H9 (cell line): Measurements from ENCODE around the gene ADGRF5. TPM values are rescaled to one million over a fixed set of nuclear protein-coding genes. Genes with fewer than 3 reads are reported as not detected.

ENCODE experiments used
- DNase-seq: peaks from one replicate; pipeline ENCODE4 v3.0.0-alpha.2; 2017
- H2AFZ ChIP-seq: one replicate; pipeline ENCODE4 v1.6.1; 2013; ENCODE audit warnings: mild to moderate bottlenecking, low read length, control low read depth, moderate library complexity
- H2AK5ac ChIP-seq: 2 replicates; pipeline ENCODE4 v1.6.1; 2013; ENCODE audit warnings: low read length, control low read depth, mixed read lengths; ENCODE audit not compliant: insufficient read length
- H2BK120ac ChIP-seq: one replicate; pipeline ENCODE4 v1.6.1; 2013; ENCODE audit warnings: low read depth, mild to moderate bottlenecking, low read length, control low read depth, inconsistent platforms; ENCODE audit not compliant: poor library complexity, severe bottlenecking
- H2BK12ac ChIP-seq: 2 replicates; pipeline ENCODE4 v1.6.1; 2013; ENCODE audit warnings: low read length, control low read depth, mixed read lengths, low read depth; ENCODE audit not compliant: insufficient read length
- H2BK15ac ChIP-seq: 2 replicates; pipeline ENCODE4 v1.6.1; 2013; ENCODE audit warnings: low read depth, low read length, control low read depth
- H2BK20ac ChIP-seq: one replicate; pipeline ENCODE4 v1.6.1; 2013; ENCODE audit warnings: low read depth, mild to moderate bottlenecking, low read length, control low read depth, inconsistent platforms; ENCODE audit not compliant: poor library complexity, severe bottlenecking
- H2BK5ac ChIP-seq: 2 replicates; pipeline ENCODE4 v1.6.1; 2013; ENCODE audit warnings: low read length, control low read depth, mixed read lengths; ENCODE audit not compliant: insufficient read length
- H3K14ac ChIP-seq: 2 replicates; pipeline ENCODE4 v1.6.1; 2013; ENCODE audit warnings: low read length, control low read depth; ENCODE audit not compliant: insufficient read depth
- H3K18ac ChIP-seq: 2 replicates; pipeline ENCODE4 v1.6.1; 2013; ENCODE audit warnings: low read depth, mild to moderate bottlenecking, mixed read lengths, low read length, control low read depth; ENCODE audit not compliant: insufficient read length
- H3K23ac ChIP-seq: 2 replicates; pipeline ENCODE4 v1.6.1; 2013; ENCODE audit warnings: low read length, control low read depth, mixed read lengths, low read depth; ENCODE audit not compliant: insufficient read length
- H3K23me2 ChIP-seq: 2 replicates; pipeline ENCODE4 v1.6.1; 2013; ENCODE audit warnings: low read depth, mild to moderate bottlenecking, mixed read lengths, low read length, control low read depth; ENCODE audit not compliant: insufficient read length, poor library complexity, severe bottlenecking
- H3K27ac ChIP-seq: 2 replicates; pipeline ENCODE4 v1.5.1; 2013; ENCODE audit warnings: low read length, control low read depth, mixed read lengths, low read depth; ENCODE audit not compliant: insufficient read length
- H3K27me3 ChIP-seq: 2 replicates; pipeline ENCODE4 v1.6.1; 2013; ENCODE audit warnings: low read length, control low read depth, inconsistent platforms; ENCODE audit not compliant: insufficient read depth
- H3K4ac ChIP-seq: 2 replicates; pipeline ENCODE4 v1.6.1; 2013; ENCODE audit warnings: low read depth, mild to moderate bottlenecking, control low read depth, inconsistent platforms, low read length, moderate library complexity
- H3K4me1 ChIP-seq: 2 replicates; pipeline ENCODE4 v1.6.1; 2013; ENCODE audit warnings: low read length, control low read depth, inconsistent platforms; ENCODE audit not compliant: insufficient read depth
- H3K4me2 ChIP-seq: 2 replicates; pipeline ENCODE4 v1.6.1; 2013; ENCODE audit warnings: low read length, control low read depth, mixed read lengths; ENCODE audit not compliant: insufficient read length, insufficient read depth
- H3K56ac ChIP-seq: 2 replicates; pipeline ENCODE4 v1.6.1; 2013; ENCODE audit warnings: low read depth, mild to moderate bottlenecking, mixed read lengths, low read length, control low read depth; ENCODE audit not compliant: insufficient read length
- H3K79me1 ChIP-seq: 2 replicates; pipeline ENCODE4 v1.6.1; 2013; ENCODE audit warnings: low read depth, mild to moderate bottlenecking, moderate library complexity, low read length, control low read depth, inconsistent platforms; ENCODE audit not compliant: insufficient read depth, poor library complexity, severe bottlenecking
- H3K79me2 ChIP-seq: 2 replicates; pipeline ENCODE4 v1.6.1; 2013; ENCODE audit warnings: low read length, control low read depth, inconsistent platforms; ENCODE audit not compliant: insufficient read depth
- H3K9ac ChIP-seq: 2 replicates; pipeline ENCODE4 v1.6.1; 2013; ENCODE audit warnings: low read length, control low read depth, mixed read lengths; ENCODE audit not compliant: insufficient read length; ENCODE audit errors: extremely low read depth
- H3K9me3 ChIP-seq: one replicate; pipeline ENCODE4 v1.6.1; 2013; ENCODE audit warnings: low read depth, low read length, inconsistent platforms; ENCODE audit not compliant: control insufficient read depth
- H3T11ph ChIP-seq: one replicate; pipeline ENCODE4 v1.6.1; 2013; ENCODE audit warnings: mild to moderate bottlenecking, low read length, control low read depth, inconsistent platforms
- H4K20me1 ChIP-seq: one replicate; pipeline ENCODE4 v1.6.1; 2013; ENCODE audit not compliant: control insufficient read depth, insufficient read length, insufficient read depth
- H4K5ac ChIP-seq: 2 replicates; pipeline ENCODE4 v1.6.1; 2013; ENCODE audit warnings: low read depth, mild to moderate bottlenecking, mixed read lengths, low read length, control low read depth; ENCODE audit not compliant: insufficient read length
- H4K8ac ChIP-seq: replicated peaks from 2 replicates; pipeline ENCODE4 v1.6.1; 2013; ENCODE audit warnings: low read length, control low read depth, mixed read lengths, low read depth; ENCODE audit not compliant: insufficient read length
- H4K91ac ChIP-seq: 2 replicates; pipeline ENCODE4 v1.6.1; 2013; ENCODE audit warnings: low read depth, mild to moderate bottlenecking, moderate library complexity, mixed read lengths, low read length, control low read depth; ENCODE audit not compliant: insufficient read length
- H3K27ac Mint-ChIP-seq, 3 experiments: 2 replicates in 2 of 3; 3 replicates in 1 of 3; pipeline ENCODE4 v1.8.0; 2020 to 2021; ENCODE audit warnings: mixed read lengths in 3 of 3, mild to moderate bottlenecking in 1 of 3, moderate library complexity in 1 of 3
- H3K27me3 Mint-ChIP-seq: 2 replicates; pipeline ENCODE4 v1.8.0; 2021; ENCODE audit warnings: low read depth, mild to moderate bottlenecking, moderate library complexity, mixed read lengths
- H3K36me3 Mint-ChIP-seq, 3 experiments: 2 replicates in 2 of 3; 3 replicates in 1 of 3; pipeline ENCODE4 v1.8.0; 2020 to 2021; ENCODE audit warnings: low read depth in 3 of 3, mixed read lengths in 3 of 3; ENCODE audit not compliant: insufficient read depth in 1 of 3
- H3K4me1 Mint-ChIP-seq, 2 experiments: 2 replicates each; pipeline ENCODE4 v1.8.0; 2020; ENCODE audit warnings: mixed read lengths in 2 of 2
- H3K4me3 Mint-ChIP-seq, 2 experiments: 2 replicates in 1 of 2; 3 replicates in 1 of 2; pipeline ENCODE4 v1.8.0; 2020 to 2021; ENCODE audit warnings: mild to moderate bottlenecking in 2 of 2, mixed read lengths in 2 of 2, moderate library complexity in 1 of 2
- H3K9me3 Mint-ChIP-seq, 2 experiments: 2 replicates in 1 of 2; 3 replicates in 1 of 2; pipeline ENCODE4 v1.8.0; 2020; ENCODE audit warnings: mild to moderate bottlenecking in 2 of 2, mixed read lengths in 2 of 2, moderate library complexity in 1 of 2
- WGBS: extraction: QIAGEN DNeasy Blood & Tissue Kit; methylation state at CpG from one replicate; pipeline ENCODE4 v1.1.7; 2013; ENCODE audit warnings: missing lambda C conversion rate, low lambda C conversion rate, mixed read lengths; ENCODE audit not compliant: insufficient read length; ENCODE audit errors: extremely low coverage; 5-methylcytosine and 5-hydroxymethylcytosine counted together
- total RNA-seq: library from RNA; stranded (reverse); gene quantifications from 2 replicates; pipeline ENCODE4 v1.2.1, GENCODE V29; 2021
- TF ChIP-seq, protein P1 (sequence below): fragments of 200-600 bp; sonication (generic); conservative IDR thresholded peaks from 3 replicates; pipeline ENCODE4 v1.8.0; 2021; ENCODE audit warnings: antibody characterized with exemption, mild to moderate bottlenecking

ADGRF5 gene
- total RNA-seq, 1 experiment from 2014 or later, result not detected

DNA sequence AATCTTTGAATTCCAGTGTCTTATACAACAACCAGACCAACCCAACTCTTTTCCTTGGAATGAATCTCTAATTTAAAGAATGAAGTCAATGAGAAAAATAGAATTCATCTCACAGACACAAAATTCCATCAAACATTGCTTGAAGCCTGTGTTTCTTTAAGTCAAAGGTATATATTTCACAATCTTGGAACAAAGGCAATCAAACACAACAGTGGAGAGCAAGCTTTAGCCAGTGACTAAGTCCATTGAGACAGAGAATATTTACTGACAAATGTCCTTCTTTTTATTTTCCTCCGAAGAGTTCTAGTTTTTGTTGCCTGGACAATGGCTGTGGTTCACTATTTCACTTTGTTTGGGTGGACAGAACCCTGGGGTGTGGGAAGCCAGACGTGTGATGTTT is 92.8 kb downstream of the ADGRF5 start:
- no peaks in the 10 kb centered on the region for H4K20me1 ChIP-seq

More for the DNA sequence above, 92.8 kb downstream of the ADGRF5 start:
- no peak overlapping the region for H3T11ph ChIP-seq
- H3K23me2 ChIP-seq, result no peaks in the 10 kb centered on the region
- H3K27me3 Mint-ChIP-seq, result no peaks in the 10 kb centered on the region
- H2BK12ac ChIP-seq, result no peak overlapping the region
- H3K4me1 ChIP-seq, result no peaks in the 10 kb centered on the region
- H3K4me2 ChIP-seq, result no peak overlapping the region
- H3K18ac ChIP-seq, result no peak overlapping the region
- no peak overlapping the region for H2BK120ac ChIP-seq
- no peaks in the 10 kb centered on the region for H3K9me3 Mint-ChIP-seq
- no peak overlapping the region for H3K4ac ChIP-seq
- no peak overlapping the region for H3K27ac Mint-ChIP-seq
- no peak overlapping the region for H4K8ac ChIP-seq
- H2BK15ac ChIP-seq, result no peak overlapping the region
- no peak for DNase-seq
- no peak overlapping the region for H3K23ac ChIP-seq
- H3K27me3 ChIP-seq, result no peaks in the 10 kb centered on the region
- TF ChIP-seq, protein P1, sequence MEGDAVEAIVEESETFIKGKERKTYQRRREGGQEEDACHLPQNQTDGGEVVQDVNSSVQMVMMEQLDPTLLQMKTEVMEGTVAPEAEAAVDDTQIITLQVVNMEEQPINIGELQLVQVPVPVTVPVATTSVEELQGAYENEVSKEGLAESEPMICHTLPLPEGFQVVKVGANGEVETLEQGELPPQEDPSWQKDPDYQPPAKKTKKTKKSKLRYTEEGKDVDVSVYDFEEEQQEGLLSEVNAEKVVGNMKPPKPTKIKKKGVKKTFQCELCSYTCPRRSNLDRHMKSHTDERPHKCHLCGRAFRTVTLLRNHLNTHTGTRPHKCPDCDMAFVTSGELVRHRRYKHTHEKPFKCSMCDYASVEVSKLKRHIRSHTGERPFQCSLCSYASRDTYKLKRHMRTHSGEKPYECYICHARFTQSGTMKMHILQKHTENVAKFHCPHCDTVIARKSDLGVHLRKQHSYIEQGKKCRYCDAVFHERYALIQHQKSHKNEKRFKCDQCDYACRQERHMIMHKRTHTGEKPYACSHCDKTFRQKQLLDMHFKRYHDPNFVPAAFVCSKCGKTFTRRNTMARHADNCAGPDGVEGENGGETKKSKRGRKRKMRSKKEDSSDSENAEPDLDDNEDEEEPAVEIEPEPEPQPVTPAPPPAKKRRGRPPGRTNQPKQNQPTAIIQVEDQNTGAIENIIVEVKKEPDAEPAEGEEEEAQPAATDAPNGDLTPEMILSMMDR, result no peak
- H4K5ac ChIP-seq, result no peak overlapping the region
- no peak overlapping the region for H3K27ac ChIP-seq
- WGBS, result no CpG with 5 or more reads among the region's 2 CpGs
- no peak overlapping the region for H3K4me3 Mint-ChIP-seq
- H3K9me3 ChIP-seq, result no peaks in the 10 kb centered on the region
- H4K91ac ChIP-seq, result no peak overlapping the region
- H3K79me1 ChIP-seq, result no peaks in the 10 kb centered on the region
- H3K79me2 ChIP-seq, result no peaks in the 10 kb centered on the region
- no peak overlapping the region for H3K14ac ChIP-seq
- H2BK5ac ChIP-seq, result no peak overlapping the region
- H3K4me1 Mint-ChIP-seq, result no peaks in the 10 kb centered on the region
- H3K9ac ChIP-seq, result no peak overlapping the region
- no peak overlapping the region for H2AK5ac ChIP-seq
- H3K56ac ChIP-seq, result no peak overlapping the region
- H2BK20ac ChIP-seq, result no peak overlapping the region
- no peaks in the 10 kb centered on the region for H3K36me3 Mint-ChIP-seq
- no peak overlapping the region for H2AFZ ChIP-seq
